GM19238 (cell line): ENCODE data around the gene PTPRU.
"Not testable (repeated sequence)": the region's sequence is repeated elsewhere in the genome, so short reads cannot be mapped to it uniquely, and the experiment has no call there.

Source experiments
- DNase-seq: peaks from one replicate; pipeline ENCODE4 v3.0.0; 2011; ENCODE audit warnings: low spot score; ENCODE audit not compliant: insufficient read length

The PTPRU gene

GRCh38 chr1:29285771-29286170, 49.4 kb downstream of the PTPRU start:
- DNase-seq: no peak

GRCh38 chr1:29286194-29286767, 50.0 kb downstream of the PTPRU start:
- no peak for DNase-seq

- DNase-seq: no peak
Measured at GRCh38 chr1:29289493-29289892, 53.2 kb downstream of the PTPRU start.

GRCh38 chr1:29290414-29290985, 54.2 kb downstream of the PTPRU start:
- DNase-seq: no peak

- DNase-seq: no peak
Measured at GRCh38 chr1:29291756-29292155, 55.4 kb downstream of the PTPRU start.

- DNase-seq: no peak
Measured at GRCh38 chr1:29292344-29292743, 56.0 kb downstream of the PTPRU start.

- no peak for DNase-seq
Measured at GRCh38 chr1:29297450-29297849, 61.1 kb downstream of the PTPRU start.

- DNase-seq: no peak
Measured at GRCh38 chr1:29298246-29298645, 61.9 kb downstream of the PTPRU start.

- DNase-seq: no peak
Measured at GRCh38 chr1:29299446-29299845, 63.1 kb downstream of the PTPRU start.

- not testable (repeated sequence) for DNase-seq
Measured at GRCh38 chr1:29301732-29302131, 65.4 kb downstream of the PTPRU start.

- no peak for DNase-seq
Measured at GRCh38 chr1:29303201-29304024, 67.1 kb downstream of the PTPRU start.

- DNase-seq: no peak
Measured at GRCh38 chr1:29304025-29304684, 67.8 kb downstream of the PTPRU start.

GRCh38 chr1:29305943-29306342, 69.6 kb downstream of the PTPRU start:
- DNase-seq: no peak

GRCh38 chr1:29306471-29307140, 70.3 kb downstream of the PTPRU start:
- DNase-seq: no peak

GRCh38 chr1:29309075-29309474, 72.8 kb downstream of the PTPRU start:
- DNase-seq: no peak

GRCh38 chr1:29309621-29310020, 73.3 kb downstream of the PTPRU start:
- DNase-seq: no peak

- DNase-seq: no peak
Measured at GRCh38 chr1:29310616-29311180, 74.4 kb downstream of the PTPRU start.

GRCh38 chr1:29311352-29312030, 75.2 kb downstream of the PTPRU start:
- DNase-seq: no peak

- no peak for DNase-seq
Measured at GRCh38 chr1:29312469-29313461, 76.4 kb downstream of the PTPRU start.
